Choroid plexus epithelial cell (primary cell): Measurements from ENCODE around the gene MEAF6.

Experiments used
- DNase-seq: peaks from one replicate; pipeline ENCODE4 v3.0.0-alpha.2; 2010; ENCODE audit warnings: low read depth
- H3K4me3 ChIP-seq: 2 replicates; pipeline ENCODE4 v1.5.1; 2011; ENCODE audit warnings: low read depth, mild to moderate bottlenecking, control low read depth, low read length, moderate library complexity
- CTCF ChIP-seq: conservative IDR thresholded peaks from 2 replicates; pipeline ENCODE4 v1.5.1; 2011; ENCODE audit warnings: low read depth, mild to moderate bottlenecking, control low read depth, inconsistent platforms, low read length, moderate library complexity

MEAF6 gene

GRCh38 chr1:37446874-37447273 is 67.7 kb downstream of the MEAF6 start:
- no peak for TF ChIP-seq CTCF
- no peak for DNase-seq
- no peak overlapping the region for H3K4me3 ChIP-seq

GRCh38 chr1:37442644-37443043 is 71.9 kb downstream of the MEAF6 start:
- H3K4me3 ChIP-seq = no peak overlapping the region
- no peak for DNase-seq
- no peak for TF ChIP-seq CTCF
